ENCODE results near the gene NUDT6.
"Not testable (repeated sequence)": the region's sequence is repeated elsewhere in the genome, so short reads cannot be mapped to it uniquely, and the experiment has no call there.

Gene NUDT6

GRCh38 chr4:122873146-122873545 is 49.3 kb downstream of the NUDT6 start:
- DNase-seq, result no peak

GRCh38 chr4:122868235-122868634 is 54.2 kb downstream of the NUDT6 start:
- DNase-seq, result not testable (repeated sequence)

- DNase-seq, result no peak
Measured at GRCh38 chr4:122865425-122865824, 57.0 kb downstream of the NUDT6 start.

GRCh38 chr4:122863639-122864038 is 58.8 kb downstream of the NUDT6 start:
- DNase-seq, result no peak

- no peak for DNase-seq
Measured at GRCh38 chr4:122861172-122861943, 61.0 kb downstream of the NUDT6 start.

GRCh38 chr4:122858705-122859104 is 63.7 kb downstream of the NUDT6 start:
- no peak for DNase-seq

GRCh38 chr4:122857160-122857559 is 65.2 kb downstream of the NUDT6 start:
- no peak for DNase-seq

GRCh38 chr4:122855353-122855890 is 67.0 kb downstream of the NUDT6 start:
- no peak for DNase-seq

- DNase-seq, result no peak
Measured at GRCh38 chr4:122854447-122855352, 67.7 kb downstream of the NUDT6 start.

- no peak for DNase-seq
Measured at GRCh38 chr4:122851568-122851967, 70.8 kb downstream of the NUDT6 start.

- DNase-seq, result not testable (repeated sequence)
Measured at GRCh38 chr4:122849789-122850188, 72.6 kb downstream of the NUDT6 start.

- DNase-seq, result no peak
Measured at GRCh38 chr4:122847931-122848330, 74.5 kb downstream of the NUDT6 start.

GRCh38 chr4:122845760-122846159 is 76.6 kb downstream of the NUDT6 start:
- DNase-seq, result no peak

- no peak for DNase-seq
Measured at GRCh38 chr4:122845066-122845465, 77.3 kb downstream of the NUDT6 start.

- not testable (repeated sequence) for DNase-seq
Measured at GRCh38 chr4:122844391-122844790, 78.0 kb downstream of the NUDT6 start.

- no peak for DNase-seq
Measured at GRCh38 chr4:122842984-122843531, 79.3 kb downstream of the NUDT6 start.

All from NCI-H1105 (cell line).